ENCODE measurements around the gene EXOC6B.

Gene EXOC6B

DNA sequence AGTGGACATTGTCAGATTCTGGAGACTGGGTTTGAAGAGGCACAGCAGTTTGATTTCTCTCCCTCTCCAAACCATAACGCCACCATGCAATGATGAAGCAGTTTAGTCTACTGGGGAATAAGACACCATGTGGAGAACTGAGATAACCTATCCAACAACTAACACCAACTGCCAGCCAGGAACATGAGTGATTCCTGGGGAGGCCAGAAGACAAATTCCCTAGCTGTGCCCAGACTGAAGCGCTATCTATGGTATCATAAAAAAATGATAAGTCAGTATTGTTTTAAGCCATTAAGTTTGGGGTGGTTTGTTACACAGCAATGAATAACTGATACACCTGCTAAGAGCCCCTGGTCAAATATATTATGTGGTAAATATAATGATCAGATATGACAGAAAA, 129.3 kb downstream of the EXOC6B start:
- no peak for DNase-seq (ENCODE audit: extremely low spot score)
- CTCF ChIA-PET: no interaction called here
- POLR2A ChIA-PET: no interaction called here
- no peak for TF ChIP-seq CTCF (IDR thresholded peaks at IDR 0.05; ENCODE audit: control extremely low read depth, extremely low read depth, low read depth, missing control alignments)

DNA sequence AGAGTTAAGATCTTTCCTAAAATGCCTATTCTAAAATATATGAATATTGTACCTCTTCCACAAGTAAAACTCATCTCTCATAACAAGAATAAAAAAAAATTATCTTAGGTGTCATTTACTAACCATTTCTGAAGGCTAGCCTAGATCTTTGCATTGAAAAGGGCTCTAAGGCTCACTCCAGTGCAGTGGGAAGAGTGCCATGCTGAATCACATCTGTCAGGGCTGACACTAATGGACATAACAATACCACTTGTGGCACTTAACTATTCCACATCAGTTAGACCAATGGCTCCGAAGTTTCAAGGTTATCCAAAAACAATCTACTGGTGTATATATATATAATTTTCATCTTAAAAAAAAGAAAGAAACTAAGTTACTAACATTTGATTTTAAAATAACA, 130.2 kb downstream of the EXOC6B start:
- TF ChIP-seq CTCF (IDR thresholded peaks at IDR 0.05; ENCODE audit: control extremely low read depth, extremely low read depth, low read depth, missing control alignments): no peak
- ChIA-PET CTCF (no interaction called here), POLR2A (no interaction called here)
- DNase-seq (ENCODE audit: extremely low spot score): no peak

- TF ChIP-seq CTCF (IDR thresholded peaks at IDR 0.05; ENCODE audit: control extremely low read depth, extremely low read depth, low read depth, missing control alignments): no peak
- no peak for DNase-seq (ENCODE audit: extremely low spot score)
- ChIA-PET POLR2A (no interaction called here), CTCF (no interaction called here)
Observed at GRCh38 chr2:72694715-72695496, 130.9 kb downstream of the EXOC6B start.

- POLR2A ChIA-PET: no interaction called here
- TF ChIP-seq CTCF (IDR thresholded peaks at IDR 0.05; ENCODE audit: control extremely low read depth, extremely low read depth, low read depth, missing control alignments): no peak
- no peak for DNase-seq (ENCODE audit: extremely low spot score)
- CTCF ChIA-PET: no interaction called here
Observed at GRCh38 chr2:72689579-72690195, 136.1 kb downstream of the EXOC6B start.

DNA sequence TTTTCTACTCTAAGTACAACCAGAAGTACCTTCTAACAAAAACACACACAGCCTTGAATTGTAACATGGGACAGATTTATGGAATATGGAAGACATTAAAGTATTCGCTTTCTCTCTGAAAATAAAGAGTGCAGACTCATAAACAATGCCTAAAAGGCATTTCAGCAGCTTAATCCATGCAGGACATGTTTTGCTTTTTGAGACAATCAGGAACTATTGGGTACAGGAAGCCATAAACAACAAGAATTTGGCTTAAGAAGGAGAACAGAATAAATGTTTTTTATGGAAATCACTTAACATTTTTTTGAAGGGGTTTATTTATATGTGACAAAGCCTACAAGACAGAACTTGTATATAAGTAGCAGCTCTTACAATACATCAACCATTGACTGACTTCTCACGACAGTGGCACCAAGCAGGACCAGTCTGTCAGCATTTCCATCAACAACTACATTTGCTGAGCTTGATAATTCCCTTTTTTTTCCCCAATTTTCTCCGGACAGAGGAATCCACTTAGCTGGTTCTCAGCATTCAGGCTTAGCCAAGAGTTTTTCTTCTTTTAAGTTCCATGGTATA, 140.1 kb downstream of the EXOC6B start:
- CTCF ChIA-PET: no interaction called here
- DNase-seq (ENCODE audit: extremely low spot score): no peak
- POLR2A ChIA-PET: no interaction called here
- no peak for TF ChIP-seq CTCF (IDR thresholded peaks at IDR 0.05; ENCODE audit: control extremely low read depth, extremely low read depth, low read depth, missing control alignments)

- no peak for DNase-seq (ENCODE audit: extremely low spot score)
- ChIA-PET POLR2A (no interaction called here), CTCF (interaction anchor here (1.1 kb wide), 1 partner anchor 32 kb away, joined by 3 read pairs; no protein-coding TSS in a partner anchor)
- TF ChIP-seq CTCF (IDR thresholded peaks at IDR 0.05; ENCODE audit: control extremely low read depth, extremely low read depth, low read depth, missing control alignments): no peak
Observed at GRCh38 chr2:72682061-72682460, 143.8 kb downstream of the EXOC6B start.

All from GM10248 (cell line).